ENCODE results near the gene FABP1.

- TF ChIP-seq CTCF (IDR thresholded peaks at IDR 0.05), result no peak
- TF ChIP-seq POLR2A (IDR thresholded peaks at IDR 0.05), result peak in 1 of 2 donors; percentile 31
Observed at GRCh38 chr2:88123975-88124917, 3.6 kb downstream of the FABP1 start.

Data from Peyer's patch (tissue), 4 donors.